Natural killer cell (primary cell): ENCODE measurements around the gene TNFRSF12A. TPM values are rescaled to one million over a fixed set of nuclear protein-coding genes. Genes with fewer than 3 reads are reported as not detected.
A peak's percentile ranks its signal among the peaks of the same experiment; 100 is the strongest.

Experiments used
- ATAC-seq, 3 donors: fragments of 150-1000 bp in 2 of 3; fragments of 200-7000 bp in 1 of 3; cut with Tn5 transposase; 1 replicate in 1 of 3; 2 replicates in 2 of 3; pipeline ENCODE4 v1.10.0; 2021; ENCODE audit warnings: mild to moderate bottlenecking in 2 of 3, moderate library complexity in 2 of 3
- DNase-seq, 2 donors: peaks; one replicate each; pipeline versions ENCODE4 v3.0.0 to v3.0.0-alpha.2; 2013 to 2021; ENCODE audit warnings: mixed read lengths in 1 of 2
- H3K27ac ChIP-seq: one replicate; pipeline ENCODE4 v1.5.1; 2013; ENCODE audit warnings: mild to moderate bottlenecking, low read length
- H3K27me3 ChIP-seq: one replicate; pipeline ENCODE4 v1.6.1; 2013; ENCODE audit warnings: low read length; ENCODE audit not compliant: control insufficient read depth, insufficient read depth
- H3K36me3 ChIP-seq: one replicate; pipeline ENCODE4 v1.6.1; 2013; ENCODE audit warnings: low read length; ENCODE audit not compliant: control insufficient read depth, insufficient read depth
- H3K4me1 ChIP-seq: one replicate; pipeline ENCODE4 v1.6.1; 2013; ENCODE audit warnings: low read length; ENCODE audit not compliant: control insufficient read depth, insufficient read depth
- H3K4me3 ChIP-seq: one replicate; pipeline ENCODE4 v1.5.1; 2013; ENCODE audit warnings: low read length
- H3K9me3 ChIP-seq: one replicate; pipeline ENCODE4 v1.6.1; 2013; ENCODE audit warnings: low read length; ENCODE audit not compliant: control insufficient read depth, insufficient read depth
- H3K27ac Mint-ChIP-seq, 2 donors: one replicate each; pipeline ENCODE4 v1.8.0; 2022; ENCODE audit warnings: mild to moderate bottlenecking in 2 of 2, mixed read lengths in 2 of 2, moderate library complexity in 1 of 2
- H3K27me3 Mint-ChIP-seq, 2 donors: one replicate each; pipeline ENCODE4 v1.8.0; 2022; ENCODE audit warnings: low read depth in 2 of 2, mixed read lengths in 2 of 2
- H3K36me3 Mint-ChIP-seq: one replicate; pipeline ENCODE4 v1.8.0; 2022; ENCODE audit warnings: mixed read lengths
- H3K4me1 Mint-ChIP-seq, 2 donors: one replicate each; pipeline ENCODE4 v1.8.0; 2022; ENCODE audit warnings: mixed read lengths in 2 of 2
- H3K4me3 Mint-ChIP-seq: one replicate; pipeline ENCODE4 v1.8.0; 2022; ENCODE audit warnings: mild to moderate bottlenecking, moderate library complexity, mixed read lengths
- H3K9me3 Mint-ChIP-seq, 2 donors: one replicate each; pipeline ENCODE4 v1.8.0; 2022; ENCODE audit warnings: mixed read lengths in 2 of 2
- WGBS: methylation state at CpG from one replicate; pipeline ENCODE4 v1.1.7; 2013; ENCODE audit warnings: missing lambda C conversion rate; ENCODE audit not compliant: insufficient coverage; 5-methylcytosine and 5-hydroxymethylcytosine counted together
- intact Hi-C: fragments of 100-400 bp; cut with micrococcal nuclease; formaldehyde crosslinking; loops from one replicate; pipeline ENCODE4 v1.14.2; 2022
- total RNA-seq, 4 donors: library from RNA; stranded (reverse); fragments of 120-200 nt in 1 of 4; gene quantifications; one replicate each; pipeline versions ENCODE4 v1.2.3 to v1.2.4, GENCODE V29; 2013 to 2022
- TF ChIP-seq, protein P1 (sequence below): fragments of 200-600 bp; IDR thresholded peaks from one replicate; pipeline ENCODE4 v1.8.0; 2022; ENCODE audit warnings: antibody characterized with exemption

Gene TNFRSF12A
- total RNA-seq, 3 donors from 2014 or later (not counting 1 experiment from before 2014, with no cell fraction given) = 2.4 to 3.7 (median 3.1) TPM

DNA sequence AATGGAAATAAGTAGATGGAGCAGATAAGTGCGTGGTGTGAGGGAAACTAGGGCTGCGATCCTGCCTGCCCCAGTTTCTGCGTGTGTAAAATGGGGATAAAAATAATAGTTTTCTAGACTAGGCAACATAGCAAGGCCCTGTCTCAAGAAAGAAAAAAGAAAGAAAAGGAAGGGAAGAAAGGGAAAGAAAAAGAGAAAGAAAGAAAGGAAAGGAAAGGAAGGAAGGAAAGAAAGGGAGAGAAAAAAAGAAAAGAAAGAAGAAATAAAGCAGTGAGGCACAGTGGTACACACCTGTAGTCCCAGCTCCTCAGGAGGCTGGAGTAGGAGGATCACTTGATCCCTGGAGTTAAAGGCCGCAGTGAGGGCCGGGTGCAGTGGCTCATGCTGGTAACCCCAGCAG lies 37.8 kb upstream of the TNFRSF12A start:
- H3K9me3 ChIP-seq = no peaks in the 10 kb centered on the region
- no peak overlapping the region for H3K27ac Mint-ChIP-seq
- H3K4me1 Mint-ChIP-seq = peaks cover 0 to 11% of the 10 kb centered on the region in 2 donors
- H3K4me3 Mint-ChIP-seq = peak overlapping the region; percentile 86
- H3K27ac ChIP-seq = no peak overlapping the region
- no peak overlapping the region for H3K4me3 ChIP-seq
- H3K27me3 Mint-ChIP-seq = no peaks in the 10 kb centered on the region
- DNase-seq = no peak
- intact Hi-C loops = no loop called here
- no peaks in the 10 kb centered on the region for H3K27me3 ChIP-seq
- H3K36me3 ChIP-seq = no peaks in the 10 kb centered on the region
- H3K36me3 Mint-ChIP-seq = no peaks in the 10 kb centered on the region
- H3K4me1 ChIP-seq = peaks cover 27% of the 10 kb centered on the region
- no peak for ATAC-seq
- TF ChIP-seq, protein P1, sequence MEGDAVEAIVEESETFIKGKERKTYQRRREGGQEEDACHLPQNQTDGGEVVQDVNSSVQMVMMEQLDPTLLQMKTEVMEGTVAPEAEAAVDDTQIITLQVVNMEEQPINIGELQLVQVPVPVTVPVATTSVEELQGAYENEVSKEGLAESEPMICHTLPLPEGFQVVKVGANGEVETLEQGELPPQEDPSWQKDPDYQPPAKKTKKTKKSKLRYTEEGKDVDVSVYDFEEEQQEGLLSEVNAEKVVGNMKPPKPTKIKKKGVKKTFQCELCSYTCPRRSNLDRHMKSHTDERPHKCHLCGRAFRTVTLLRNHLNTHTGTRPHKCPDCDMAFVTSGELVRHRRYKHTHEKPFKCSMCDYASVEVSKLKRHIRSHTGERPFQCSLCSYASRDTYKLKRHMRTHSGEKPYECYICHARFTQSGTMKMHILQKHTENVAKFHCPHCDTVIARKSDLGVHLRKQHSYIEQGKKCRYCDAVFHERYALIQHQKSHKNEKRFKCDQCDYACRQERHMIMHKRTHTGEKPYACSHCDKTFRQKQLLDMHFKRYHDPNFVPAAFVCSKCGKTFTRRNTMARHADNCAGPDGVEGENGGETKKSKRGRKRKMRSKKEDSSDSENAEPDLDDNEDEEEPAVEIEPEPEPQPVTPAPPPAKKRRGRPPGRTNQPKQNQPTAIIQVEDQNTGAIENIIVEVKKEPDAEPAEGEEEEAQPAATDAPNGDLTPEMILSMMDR = no peak
- no peaks in the 10 kb centered on the region for H3K9me3 Mint-ChIP-seq
- 91% methylated on average over 5 of the region's 5 CpGs for WGBS

GRCh38 chr16:2983706-2984136 lies 36.4 kb upstream of the TNFRSF12A start:
- Mint-ChIP-seq H3K9me3 (no peaks in the 10 kb centered on the region), H3K27me3 (no peaks in the 10 kb centered on the region), H3K27ac (peak overlapping the region in 1 of 2 donors; percentile 24), H3K36me3 (no peaks in the 10 kb centered on the region), H3K4me3 (peak overlapping the region; percentile 55), H3K4me1 (peaks cover 0 to 11% of the 10 kb centered on the region in 2 donors)
- WGBS = 6% methylated on average over 42 of the region's 42 CpGs
- TF ChIP-seq, protein P1 = peak; percentile 80
- H3K27me3 ChIP-seq = no peaks in the 10 kb centered on the region
- DNase-seq = peak; percentile 56 to 78
- H3K36me3 ChIP-seq = no peaks in the 10 kb centered on the region
- ATAC-seq = peak; percentile 55 to 67 (median 64)
- H3K9me3 ChIP-seq = no peaks in the 10 kb centered on the region
- no peak overlapping the region for H3K4me3 ChIP-seq
- intact Hi-C loops = no loop called here
- peaks cover 27% of the 10 kb centered on the region for H3K4me1 ChIP-seq
- no peak overlapping the region for H3K27ac ChIP-seq

- Mint-ChIP-seq H3K27ac (no peak overlapping the region), H3K4me1 (peaks cover 0 to 11% of the 10 kb centered on the region in 2 donors), H3K36me3 (no peaks in the 10 kb centered on the region), H3K4me3 (no peak overlapping the region), H3K27me3 (no peaks in the 10 kb centered on the region), H3K9me3 (no peaks in the 10 kb centered on the region)
- H3K4me1 ChIP-seq = peaks cover 21% of the 10 kb centered on the region
- H3K36me3 ChIP-seq = no peaks in the 10 kb centered on the region
- no peak overlapping the region for H3K4me3 ChIP-seq
- no peak overlapping the region for H3K27ac ChIP-seq
- DNase-seq (no peak), ATAC-seq (no peak)
- H3K27me3 ChIP-seq = no peaks in the 10 kb centered on the region
- no peaks in the 10 kb centered on the region for H3K9me3 ChIP-seq
- 95% methylated on average over 9 of the region's 9 CpGs for WGBS
- TF ChIP-seq, protein P1 = no peak
- intact Hi-C loops = no loop called here
These were observed 34.7 kb upstream of the TNFRSF12A start for GRCh38 chr16:2985462-2985861.

GRCh38 chr16:2985893-2986355 lies 34.2 kb upstream of the TNFRSF12A start:
- Histone ChIP-seq H3K4me1 (peaks cover 18% of the 10 kb centered on the region), H3K27ac (no peak overlapping the region), H3K4me3 (no peak overlapping the region), H3K36me3 (no peaks in the 10 kb centered on the region), H3K27me3 (no peaks in the 10 kb centered on the region), H3K9me3 (no peaks in the 10 kb centered on the region)
- TF ChIP-seq, protein P1 = no peak
- peaks cover 0 to 10% of the 10 kb centered on the region in 2 donors for H3K4me1 Mint-ChIP-seq
- no peaks in the 10 kb centered on the region for H3K27me3 Mint-ChIP-seq
- no peak overlapping the region for H3K4me3 Mint-ChIP-seq
- ATAC-seq (no peak), DNase-seq (no peak)
- intact Hi-C loops = no loop called here
- H3K36me3 Mint-ChIP-seq = no peaks in the 10 kb centered on the region
- H3K9me3 Mint-ChIP-seq = no peaks in the 10 kb centered on the region
- H3K27ac Mint-ChIP-seq = no peak overlapping the region
- 93% methylated on average over 15 of the region's 15 CpGs for WGBS
